DOHH2 (cell line): ENCODE data around the gene CFAP46.

Source experiments
- CTCF ChIP-seq: fragments of 200-600 bp; sonication (generic); IDR thresholded peaks from one replicate; pipeline ENCODE4 v1.5.1; 2014; ENCODE audit warnings: antibody characterized with exemption, mild to moderate bottlenecking, low read depth, low read length; ENCODE audit not compliant: poor library complexity, severe bottlenecking
- EZH2phosphoT487 ChIP-seq: fragments of 200-600 bp; sonication (generic); IDR thresholded peaks from 2 replicates; pipeline ENCODE4 v1.6.1; 2017; ENCODE audit warnings: borderline replicate concordance, mild to moderate bottlenecking, antibody characterized with exemption, low read length, moderate library complexity, mixed read lengths

- TF ChIP-seq CTCF (no peak), EZH2phosphoT487 (no peak)
Measured at GRCh38 chr10:132817701-132818211, 124.6 kb downstream of the CFAP46 start.
